ENCODE results near the gene GORASP1. TPM values are rescaled to one million over a fixed set of nuclear protein-coding genes. Genes with fewer than 3 reads are reported as not detected.

Gene GORASP1
- total RNA-seq, 1 donor from 2014 or later = 67.0 TPM

DNA sequence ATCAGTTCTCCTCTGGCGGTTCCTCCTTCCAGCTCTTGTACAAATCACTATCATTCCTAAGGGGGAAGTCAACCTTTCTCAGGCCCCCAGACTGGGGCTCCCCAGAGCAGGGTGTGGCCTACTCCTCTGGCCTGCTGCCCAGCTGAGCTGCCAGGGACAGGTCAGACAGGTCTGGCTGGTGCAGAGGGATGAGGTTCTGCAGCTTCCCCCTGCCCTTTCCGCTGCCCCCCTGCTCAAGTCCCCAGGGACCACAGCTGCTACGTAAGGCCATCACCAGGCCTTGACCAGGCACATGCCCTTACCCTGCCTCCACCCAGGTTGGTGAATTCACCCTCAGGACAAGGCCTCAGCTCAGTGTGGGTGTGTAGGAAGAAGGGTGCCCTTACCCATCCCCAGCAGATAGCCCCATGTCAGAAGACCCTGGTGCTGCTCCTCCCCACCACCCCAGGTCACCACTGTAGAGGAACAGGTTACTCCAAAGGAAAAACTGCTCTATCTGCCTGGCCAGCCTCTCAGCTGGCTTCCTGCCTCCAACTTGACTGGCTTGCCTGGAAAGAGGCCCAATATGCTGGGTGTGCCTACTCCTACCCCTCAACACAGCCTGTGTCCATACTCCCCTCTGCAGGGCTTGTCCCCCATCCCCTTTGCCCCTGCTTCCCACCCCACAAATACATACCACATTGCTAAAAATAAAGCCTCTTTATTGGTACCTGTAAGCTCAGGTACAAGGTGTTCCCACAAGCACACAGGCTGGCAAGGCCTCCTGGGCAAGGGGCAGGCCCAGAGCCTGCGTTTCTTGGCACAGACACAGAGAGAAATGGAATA, 34.0 kb upstream of the GORASP1 start:
- no peak for DNase-seq (ENCODE audit: extremely low read depth, low read depth, low spot score)

DNA sequence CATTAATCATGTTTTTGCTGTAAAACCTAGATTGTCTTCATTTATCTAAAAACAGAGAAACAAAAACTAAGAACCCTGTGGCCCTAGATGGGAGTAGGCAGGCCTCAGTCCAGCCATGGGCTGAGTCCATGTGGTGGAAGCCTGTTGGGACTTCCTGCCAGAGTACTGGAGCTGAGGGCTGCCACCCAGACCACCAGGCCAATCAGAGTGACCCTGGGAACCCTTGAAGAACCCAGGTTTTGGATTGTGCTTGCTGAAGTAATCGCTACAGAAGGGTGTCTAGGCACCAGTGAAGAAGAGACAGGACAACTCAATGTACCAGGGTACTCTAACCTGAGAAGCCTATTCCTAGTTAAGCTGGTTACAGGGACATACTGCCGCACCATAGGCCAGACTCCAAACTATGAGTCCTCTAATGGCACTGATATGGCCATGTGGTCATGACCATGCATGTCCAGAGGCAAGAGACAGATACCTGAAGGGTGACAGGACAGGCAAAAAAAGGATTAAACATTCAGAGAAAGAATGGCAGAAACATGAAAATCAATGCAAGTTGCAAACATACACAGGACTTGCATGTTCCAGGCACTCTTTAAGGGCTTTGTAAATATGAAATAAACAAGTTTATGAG, 33.0 kb upstream of the GORASP1 start:
- no peak for DNase-seq (ENCODE audit: extremely low read depth, low read depth, low spot score)

DNA sequence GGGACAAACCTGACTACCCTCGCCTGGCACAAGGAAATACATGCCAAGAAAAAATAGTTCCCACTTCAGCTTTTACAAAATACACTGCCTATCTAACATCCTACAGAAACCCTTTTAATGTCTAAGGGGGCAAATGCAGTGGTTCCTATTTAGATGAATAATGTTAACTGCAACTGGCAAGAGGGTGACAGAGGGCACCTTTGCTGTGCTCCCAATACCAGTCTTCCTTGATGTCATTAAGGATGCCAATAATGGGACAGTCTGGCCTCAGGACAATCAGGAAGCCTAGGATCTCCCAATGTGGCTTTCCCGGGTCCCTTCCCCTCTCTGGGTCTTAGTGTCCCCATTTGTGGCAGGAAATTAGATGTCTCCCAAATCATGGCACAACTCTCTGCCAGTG, 32.0 kb upstream of the GORASP1 start:
- no peak for DNase-seq (ENCODE audit: extremely low read depth, low read depth, low spot score)

DNA sequence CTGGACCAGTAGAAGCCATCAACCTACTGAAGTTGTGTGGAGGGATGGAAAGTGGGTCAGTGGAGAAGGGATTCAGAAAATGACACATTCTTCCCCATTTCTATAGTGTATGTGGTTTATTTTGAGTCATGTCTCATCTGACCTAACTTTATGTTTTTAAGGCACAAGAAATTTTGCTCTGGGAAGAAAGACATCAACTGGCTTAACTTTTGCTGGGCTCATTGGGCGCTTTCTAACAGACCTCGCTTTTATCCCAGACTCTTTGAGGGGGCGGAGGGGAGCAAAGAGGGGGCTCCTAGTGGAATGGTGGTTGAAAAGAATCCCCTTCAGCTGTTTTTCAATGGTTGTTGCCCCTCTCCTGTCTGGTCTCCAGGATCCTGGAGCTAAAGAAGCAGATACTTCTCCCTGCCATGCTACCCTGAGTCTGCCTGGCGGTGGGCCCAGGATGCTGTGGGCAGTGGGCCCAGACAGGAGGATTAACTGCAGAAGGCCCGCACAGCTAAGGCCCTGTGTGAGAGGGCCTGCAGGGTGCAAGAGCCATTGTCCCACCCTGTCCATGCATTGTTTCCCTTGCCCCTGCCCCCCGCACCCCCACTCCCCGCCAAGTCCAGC, 31.5 kb upstream of the GORASP1 start:
- no peak for DNase-seq (ENCODE audit: extremely low read depth, low read depth, low spot score)

DNA sequence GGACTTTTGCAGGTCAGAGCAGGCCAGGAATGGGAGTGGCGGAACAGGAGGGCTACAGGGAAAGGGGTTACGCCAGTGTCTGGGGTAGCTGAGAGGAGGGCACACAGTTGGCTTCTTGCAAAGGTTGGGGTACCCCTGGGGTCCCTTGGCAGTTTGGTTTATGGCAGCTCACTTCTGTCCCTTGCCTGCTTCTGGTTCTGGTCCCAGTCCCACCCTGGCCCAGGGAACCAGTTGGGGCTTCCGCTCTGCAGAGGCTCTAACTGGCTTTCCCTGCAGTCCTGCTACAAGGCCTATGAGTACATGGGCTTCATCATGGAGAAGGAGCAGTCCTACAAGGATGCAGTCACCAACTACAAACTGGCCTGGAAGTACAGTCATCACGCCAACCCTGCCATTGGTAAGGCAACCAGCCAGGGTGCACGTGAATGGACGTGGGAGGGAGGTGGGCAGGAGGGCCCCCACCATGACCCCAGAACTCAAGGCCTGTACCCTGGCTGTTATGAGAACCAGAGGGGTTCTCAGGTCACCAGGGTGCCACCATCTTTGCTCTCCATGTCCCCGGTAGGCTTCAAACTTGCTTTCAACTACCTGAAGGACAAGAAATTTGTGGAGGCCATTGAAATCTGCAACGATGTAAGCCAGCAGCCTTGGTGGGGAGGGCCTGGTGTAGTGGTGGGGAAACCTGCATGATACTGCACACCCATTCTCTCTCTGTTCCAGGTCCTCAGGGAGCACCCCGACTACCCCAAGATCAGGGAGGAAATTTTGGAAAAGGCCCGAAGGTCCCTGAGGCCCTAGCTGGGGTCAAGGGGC, 30.8 kb upstream of the GORASP1 start:
- DNase-seq (ENCODE audit: extremely low read depth, low read depth, low spot score) = no peak

DNA sequence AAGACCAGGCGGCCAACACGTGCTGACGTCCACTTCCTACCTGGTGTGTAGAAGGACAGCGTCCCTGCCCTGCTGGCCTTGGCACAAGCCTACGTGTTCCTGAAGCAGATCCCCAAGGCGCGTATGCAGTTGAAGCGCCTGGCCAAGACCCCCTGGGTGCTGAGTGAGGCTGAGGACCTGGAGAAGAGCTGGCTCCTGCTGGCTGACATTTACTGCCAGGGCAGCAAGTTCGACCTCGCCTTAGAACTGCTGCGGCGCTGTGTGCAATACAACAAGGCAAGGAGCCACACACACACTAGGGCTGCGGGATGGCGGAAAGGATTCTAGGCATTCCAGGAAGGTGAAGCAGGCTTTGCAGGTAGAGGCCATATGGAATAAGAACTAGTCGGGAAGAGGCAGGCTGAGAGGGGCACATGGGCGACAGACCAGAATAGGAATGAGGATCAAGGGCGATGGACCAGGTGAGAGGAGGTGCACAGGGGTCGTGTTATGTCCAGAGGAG, 30.1 kb upstream of the GORASP1 start:
- no peak for DNase-seq (ENCODE audit: extremely low read depth, low read depth, low spot score)

DNA sequence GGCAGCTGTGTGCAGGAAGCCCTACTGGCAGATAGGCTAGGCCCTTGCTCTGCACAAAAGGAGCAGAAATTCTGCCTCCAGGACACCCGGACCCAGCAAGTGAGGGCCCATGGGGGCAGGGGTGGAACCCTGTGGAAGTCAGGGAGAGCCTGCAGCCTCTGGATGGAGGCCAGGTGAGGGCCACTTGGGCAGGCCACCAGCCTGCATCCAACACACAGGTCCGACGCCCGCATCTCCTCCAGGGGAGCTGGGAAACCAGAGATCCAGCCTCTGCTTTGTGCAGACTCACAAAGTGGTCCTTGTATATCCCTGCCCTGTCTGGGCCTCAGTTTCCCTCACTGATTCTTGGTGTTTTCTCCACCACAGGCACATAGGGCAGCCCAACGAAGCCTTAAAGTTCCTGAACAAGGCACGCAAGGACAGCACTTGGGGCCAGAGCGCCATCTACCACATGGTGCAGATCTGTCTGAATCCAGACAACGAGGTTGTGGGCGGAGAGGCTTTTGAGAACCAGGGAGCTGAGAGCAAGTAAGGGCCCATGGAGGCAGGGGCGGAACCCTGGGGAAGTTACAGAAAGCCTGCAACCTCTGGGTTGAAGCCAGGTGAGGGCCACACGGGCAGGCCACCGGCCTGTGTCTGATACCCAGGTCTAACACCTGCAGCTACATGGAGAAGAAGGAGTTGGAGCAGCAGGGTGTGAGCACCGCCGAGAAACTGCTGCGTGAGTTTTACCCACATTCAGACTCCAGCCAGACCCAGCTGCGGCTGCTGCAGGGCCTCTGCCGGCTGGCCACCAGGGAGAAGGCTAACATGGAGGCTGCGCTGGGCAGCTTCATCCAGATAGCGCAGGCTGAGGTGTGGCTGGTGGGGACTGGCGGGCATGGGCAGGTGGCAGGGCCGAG, 29.4 kb upstream of the GORASP1 start:
- DNase-seq (ENCODE audit: extremely low read depth, low read depth, low spot score) = no peak

DNA sequence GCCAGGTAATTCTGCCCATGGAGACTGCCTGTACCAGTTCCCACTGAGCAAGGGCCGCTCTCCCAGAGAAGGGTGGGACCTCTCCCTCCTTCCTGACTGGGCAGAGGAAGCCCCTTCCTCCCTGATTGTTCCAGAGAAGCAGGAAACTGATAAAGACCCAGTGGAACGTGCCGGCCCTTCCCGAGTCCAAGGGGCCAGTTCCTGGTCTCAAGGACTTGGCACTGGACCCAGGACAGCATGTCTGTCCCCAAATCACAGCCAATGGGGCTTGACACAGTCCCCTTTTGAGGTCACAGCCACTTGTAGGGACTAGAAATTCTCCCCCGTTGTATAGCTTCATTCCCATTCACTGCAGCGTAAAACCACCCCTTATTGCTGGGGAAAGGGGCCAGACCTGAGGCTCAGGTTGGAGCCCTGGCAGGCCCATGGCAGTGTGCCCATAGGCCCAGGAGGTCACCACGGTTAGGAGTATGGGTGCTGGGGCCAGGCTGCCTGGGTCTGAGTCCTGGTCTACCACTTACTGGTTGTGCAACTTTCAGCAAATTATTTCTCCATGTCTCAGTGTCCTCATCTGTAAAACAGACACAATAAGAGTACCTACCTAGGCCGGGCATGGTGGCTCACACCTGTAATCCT, 27.9 kb upstream of the GORASP1 start:
- DNase-seq (ENCODE audit: extremely low read depth, low read depth, low spot score) = no peak

DNA sequence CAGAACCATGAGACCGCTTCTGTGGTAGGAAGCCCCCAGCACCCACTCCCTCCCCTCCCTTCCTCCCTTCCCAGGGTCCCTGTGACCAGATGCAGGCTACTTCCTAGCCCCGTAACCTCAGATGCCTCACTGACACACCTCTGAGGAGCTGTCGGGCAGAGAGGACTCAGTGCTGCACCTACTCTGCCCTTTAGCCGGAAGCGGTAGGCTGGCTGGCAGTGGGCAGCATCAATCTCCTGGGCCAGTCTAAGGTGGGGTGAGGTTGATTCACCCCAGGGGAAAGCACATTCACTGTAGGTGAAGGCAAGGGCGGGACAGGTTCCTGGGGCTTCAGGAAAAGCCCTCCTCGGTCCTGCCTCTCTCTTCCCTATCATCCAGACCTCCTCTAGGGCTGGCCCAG, 26.9 kb upstream of the GORASP1 start:
- DNase-seq (ENCODE audit: extremely low read depth, low read depth, low spot score) = no peak

DNA sequence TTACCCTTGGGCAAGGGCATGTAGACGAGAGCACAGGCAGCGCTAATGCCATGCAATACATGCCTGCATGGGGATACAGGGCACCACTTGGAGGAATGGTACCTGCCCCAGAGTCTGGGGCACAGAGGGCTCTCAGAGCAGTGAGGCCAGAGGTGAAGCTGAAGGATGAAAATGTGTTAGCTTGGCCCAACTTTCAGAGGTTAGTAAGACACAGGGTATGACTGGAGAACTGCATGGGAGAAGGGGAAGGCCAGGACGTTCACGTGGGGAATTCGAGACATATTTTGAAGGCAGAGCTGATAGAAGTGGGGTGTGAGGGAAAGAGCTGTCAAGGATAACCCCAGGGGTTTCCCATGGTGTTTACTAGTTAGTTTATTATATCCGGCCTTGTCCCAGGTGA, 26.4 kb upstream of the GORASP1 start:
- no peak for DNase-seq (ENCODE audit: extremely low read depth, low read depth, low spot score)

DNA sequence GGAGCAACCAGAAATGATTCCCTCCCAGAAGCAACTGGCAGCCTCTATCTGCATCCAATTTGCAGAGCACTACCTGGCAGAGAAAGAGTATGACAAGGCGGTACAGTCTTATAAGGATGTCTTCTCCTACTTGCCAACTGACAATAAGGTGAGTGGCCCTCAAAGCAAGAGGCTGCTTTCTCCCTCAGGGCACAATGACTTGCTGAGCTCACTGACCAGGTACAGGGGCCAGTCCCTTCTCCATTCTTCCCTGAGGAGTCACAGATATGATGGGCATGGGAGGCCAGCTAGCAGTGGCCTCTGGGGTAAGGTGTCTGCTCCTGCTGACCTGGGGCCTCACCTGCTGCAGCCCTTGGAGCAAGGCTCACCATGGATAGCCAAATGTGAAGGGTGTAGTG, 25.7 kb upstream of the GORASP1 start:
- DNase-seq (ENCODE audit: extremely low read depth, low read depth, low spot score) = no peak

DNA sequence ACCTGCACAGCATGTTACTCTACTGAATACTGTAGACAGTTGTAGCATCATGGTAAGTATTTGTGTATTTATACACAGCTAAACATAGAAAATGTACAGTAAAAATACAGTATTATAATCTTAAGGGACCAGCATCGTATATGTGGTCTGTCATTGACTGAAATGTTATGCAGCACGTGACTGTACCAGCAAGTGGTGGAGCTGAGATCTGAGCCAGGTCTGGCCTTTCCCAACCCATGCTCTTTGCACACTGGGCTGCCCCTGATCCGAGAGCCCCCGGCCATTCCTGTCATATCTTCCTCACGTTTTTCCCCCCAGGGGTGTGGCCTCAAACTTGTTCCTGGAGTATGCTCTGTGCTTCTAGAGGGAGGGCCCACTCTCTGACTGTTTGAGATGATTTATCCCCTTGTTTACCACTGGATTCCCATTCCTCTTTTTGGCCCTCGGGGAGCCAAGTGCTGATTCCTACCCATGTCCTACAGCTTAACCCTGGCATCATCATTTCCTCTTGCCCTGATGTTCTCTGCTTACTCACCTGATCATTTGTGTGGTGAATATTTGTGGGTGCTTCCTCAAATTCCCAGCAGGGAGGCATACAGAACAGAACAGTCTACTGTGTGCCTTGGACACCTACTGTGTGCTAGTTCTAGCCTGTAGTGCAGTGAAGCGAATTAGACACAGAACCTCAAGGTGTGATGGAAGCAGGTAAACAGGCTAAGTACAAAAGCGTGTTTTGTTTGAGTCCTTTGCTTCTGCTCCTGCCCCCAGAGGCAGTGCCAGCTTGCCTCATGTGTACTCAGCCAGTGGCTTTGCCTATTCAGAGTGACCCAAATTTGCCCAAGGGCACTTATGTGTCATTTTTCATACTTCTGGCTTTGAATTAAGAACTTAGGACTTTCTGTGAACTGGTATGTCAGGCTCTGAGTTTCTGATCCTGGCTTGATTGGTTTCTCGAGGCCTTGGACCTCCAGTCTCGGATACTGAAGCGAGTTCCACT, 25.0 kb upstream of the GORASP1 start:
- no peak for DNase-seq (ENCODE audit: extremely low read depth, low read depth, low spot score)

DNA sequence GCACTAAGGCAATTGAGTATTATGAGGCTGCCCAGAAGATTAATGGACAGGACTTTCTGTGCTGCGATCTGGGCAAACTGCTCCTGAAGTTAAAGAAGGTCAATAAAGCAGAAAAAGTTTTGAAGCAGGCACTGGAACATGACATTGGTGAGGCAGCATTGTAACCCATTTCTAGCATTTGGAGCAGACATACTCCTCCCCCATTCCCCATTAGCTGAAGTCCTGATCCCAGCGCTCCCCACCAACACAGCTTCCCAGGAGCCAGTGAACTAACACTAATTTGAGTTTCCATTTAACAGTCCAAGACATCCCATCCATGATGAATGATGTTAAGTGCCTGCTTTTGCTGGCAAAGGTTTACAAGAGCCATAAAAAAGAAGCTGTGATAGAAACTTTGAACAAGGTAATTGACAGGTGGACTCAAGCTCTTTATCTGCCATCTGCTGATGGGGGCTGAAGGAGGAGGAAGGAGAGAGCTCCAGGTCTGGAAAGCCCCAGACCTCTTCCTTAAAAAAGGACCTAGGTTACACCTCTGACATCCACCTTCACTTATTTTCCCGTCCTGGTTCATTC, 23.4 kb upstream of the GORASP1 start:
- no peak for DNase-seq (ENCODE audit: extremely low read depth, low read depth, low spot score)

DNA sequence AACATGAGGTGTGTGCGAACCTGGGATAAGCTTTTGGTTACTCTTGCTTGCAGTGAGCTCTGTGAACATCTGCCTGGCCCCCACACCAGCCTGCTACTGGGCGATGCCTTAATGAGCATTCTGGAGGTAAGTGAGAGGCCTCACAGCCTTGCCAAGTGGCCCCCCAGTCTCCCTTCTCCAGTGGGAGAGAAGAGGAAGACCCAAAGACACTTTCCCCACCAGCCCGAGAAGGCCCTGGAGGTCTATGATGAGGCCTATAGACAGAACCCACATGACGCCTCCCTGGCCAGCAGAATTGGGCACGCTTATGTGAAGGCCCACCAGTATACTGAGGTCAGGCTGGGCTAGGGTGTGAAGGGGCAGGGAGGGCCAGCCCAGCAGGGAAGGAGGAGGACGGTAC, 22.6 kb upstream of the GORASP1 start:
- DNase-seq (ENCODE audit: extremely low read depth, low read depth, low spot score) = no peak

DNA sequence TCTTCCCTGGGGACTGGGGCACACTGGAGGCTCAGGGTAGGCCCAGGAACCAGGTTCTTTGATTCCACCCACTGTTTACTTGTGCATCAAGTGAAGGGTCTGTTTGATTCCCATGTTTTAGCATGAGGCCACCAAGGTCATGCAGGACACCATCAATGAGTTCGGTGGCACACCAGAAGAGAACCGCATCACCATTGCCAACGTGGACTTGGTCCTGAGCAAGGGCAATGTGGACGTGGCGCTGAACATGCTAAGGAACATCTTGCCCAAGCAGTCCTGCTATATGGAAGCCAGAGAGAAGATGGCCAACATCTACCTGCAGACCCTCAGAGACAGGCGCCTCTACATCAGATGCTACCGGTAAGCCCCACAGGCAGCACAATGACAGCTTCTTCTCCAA, 21.5 kb upstream of the GORASP1 start:
- DNase-seq (ENCODE audit: extremely low read depth, low read depth, low spot score) = no peak

DNA sequence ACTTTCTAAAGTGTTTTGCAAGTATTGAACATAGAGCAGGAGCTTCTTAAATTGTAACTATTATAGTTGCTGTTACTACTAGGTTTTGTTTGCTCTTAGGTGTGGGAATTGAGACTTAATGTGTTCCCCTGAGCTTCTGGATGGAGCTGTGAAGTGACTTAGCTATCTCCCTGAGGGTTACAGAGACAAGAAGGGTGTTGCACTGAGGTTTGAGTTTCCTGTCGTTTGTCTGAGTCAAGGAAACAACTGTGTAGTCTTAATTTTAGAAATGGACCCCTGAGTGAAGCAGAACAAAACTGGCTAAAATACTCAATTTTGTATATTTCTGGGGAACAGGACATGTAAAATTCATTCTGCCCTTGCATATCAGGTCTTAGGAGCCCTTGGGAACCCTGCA, 20.5 kb upstream of the GORASP1 start:
- DNase-seq (ENCODE audit: extremely low read depth, low read depth, low spot score) = no peak

DNA sequence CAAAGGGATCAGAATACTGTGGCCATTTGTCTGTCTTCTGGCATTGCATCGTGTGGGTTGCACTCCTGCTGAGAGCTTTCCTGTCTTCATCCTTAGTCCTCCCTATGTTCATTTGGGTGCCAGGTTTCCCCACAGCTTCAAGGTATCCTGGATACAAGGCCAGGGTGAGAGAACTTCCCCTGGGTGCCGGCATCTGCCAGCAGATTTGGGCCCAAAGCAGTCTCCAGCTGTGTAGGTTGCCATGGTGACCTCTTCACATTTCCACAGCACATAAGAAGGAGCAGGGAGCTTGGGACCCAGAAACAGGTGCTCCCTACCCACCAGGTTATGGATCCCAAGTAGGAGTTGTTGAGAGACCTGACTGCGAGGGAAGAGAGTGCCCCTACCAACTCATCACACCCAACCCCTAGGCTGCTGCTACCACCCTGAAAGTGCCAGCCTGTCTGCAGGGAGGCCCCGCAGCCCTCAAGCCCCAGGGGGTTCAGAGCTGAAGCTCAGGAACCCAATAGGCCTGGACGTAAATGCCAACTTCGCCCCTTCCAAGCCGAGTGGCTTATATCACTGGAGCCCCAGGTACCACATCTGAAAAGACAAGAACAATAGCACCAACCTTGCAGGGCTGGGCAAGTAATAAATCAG, 20.0 kb upstream of the GORASP1 start:
- no peak for DNase-seq (ENCODE audit: extremely low read depth, low read depth, low spot score)

Data from glomerular endothelial cell (primary cell).